Pons (tissue), 1 donor: ENCODE measurements around the gene CAPZB.
A peak's percentile ranks its signal among the peaks of the same experiment; 100 is the strongest.
"Not testable (repeated sequence)": the region's sequence is repeated elsewhere in the genome, so short reads cannot be mapped to it uniquely, and the experiment has no call there.

Experiments
- DNase-seq: peaks from one replicate; pipeline ENCODE4 v3.0.0-alpha.2; 2016; ENCODE audit warnings: low spot score

Gene CAPZB

DNA sequence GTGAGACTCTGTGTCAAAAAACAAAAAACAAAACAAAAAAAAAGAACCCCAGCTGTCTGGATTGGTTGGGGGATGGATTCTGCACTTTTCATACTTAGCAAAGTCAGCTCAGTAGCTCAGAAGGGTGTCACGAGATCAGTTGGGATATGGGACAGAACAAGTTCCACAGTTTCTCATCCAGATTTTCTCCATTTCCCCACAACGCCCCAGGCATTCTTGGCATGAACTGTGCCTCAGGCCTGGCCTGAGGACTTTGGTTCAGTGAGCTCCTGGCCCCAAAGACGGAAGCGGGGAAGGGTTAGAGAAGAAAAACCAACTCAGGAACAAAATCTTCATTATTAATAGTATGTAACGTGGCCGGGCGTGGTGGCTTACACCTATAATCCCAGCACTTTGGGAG is 175.3 kb downstream of the CAPZB start:
- peak; percentile 16 for DNase-seq

DNA sequence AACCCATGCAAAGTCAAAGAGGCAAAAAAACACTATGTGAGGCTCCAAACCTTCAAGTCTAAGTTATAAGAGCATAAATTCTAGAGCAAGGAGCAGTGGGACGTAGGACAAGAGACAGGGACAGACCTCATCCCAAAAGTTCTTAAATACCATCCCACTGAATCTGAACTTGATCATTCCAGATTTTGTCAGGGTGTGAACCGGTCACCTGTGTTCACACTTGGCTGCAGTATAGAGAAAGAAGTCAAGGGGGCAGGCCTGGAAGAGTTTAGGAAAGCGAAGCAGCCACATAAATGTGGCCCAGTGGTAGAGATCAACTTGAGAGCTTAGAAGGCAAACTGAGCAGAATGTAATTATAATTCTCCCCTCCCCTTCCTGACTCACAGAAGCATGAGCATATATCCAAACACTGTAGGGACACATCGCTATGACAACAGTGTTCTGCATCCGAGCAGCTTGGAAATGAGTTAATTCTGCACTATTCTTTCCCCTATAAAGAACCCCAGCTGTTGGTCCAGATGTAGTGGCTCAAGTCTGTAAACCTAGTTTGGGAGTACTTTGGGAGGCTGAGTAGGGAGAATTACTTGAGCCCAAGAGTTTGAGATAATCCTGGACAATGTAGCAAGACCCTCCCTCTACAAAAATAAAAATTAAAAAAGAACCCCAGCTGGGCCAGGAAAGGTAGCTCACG is 176.1 kb downstream of the CAPZB start:
- no peak for DNase-seq

DNA sequence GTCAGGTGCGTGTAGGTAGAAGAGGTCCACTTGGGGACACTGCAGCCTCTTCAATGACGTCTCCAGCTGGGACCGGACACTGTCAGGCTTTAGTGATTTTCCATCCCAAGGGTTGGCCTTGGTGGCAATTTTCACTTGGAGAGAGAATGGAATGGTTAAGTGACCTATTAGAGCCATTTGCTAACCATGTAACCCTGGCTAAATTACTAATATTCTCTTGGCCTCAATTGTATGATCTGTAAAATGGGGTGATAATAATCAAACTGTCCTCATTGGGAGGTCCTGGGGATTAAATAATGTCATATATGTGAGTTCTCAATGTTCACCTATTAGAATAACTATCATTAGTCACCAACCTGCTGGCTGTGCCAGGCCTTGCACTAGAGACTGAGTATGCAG is 176.8 kb downstream of the CAPZB start:
- DNase-seq: no peak

DNA sequence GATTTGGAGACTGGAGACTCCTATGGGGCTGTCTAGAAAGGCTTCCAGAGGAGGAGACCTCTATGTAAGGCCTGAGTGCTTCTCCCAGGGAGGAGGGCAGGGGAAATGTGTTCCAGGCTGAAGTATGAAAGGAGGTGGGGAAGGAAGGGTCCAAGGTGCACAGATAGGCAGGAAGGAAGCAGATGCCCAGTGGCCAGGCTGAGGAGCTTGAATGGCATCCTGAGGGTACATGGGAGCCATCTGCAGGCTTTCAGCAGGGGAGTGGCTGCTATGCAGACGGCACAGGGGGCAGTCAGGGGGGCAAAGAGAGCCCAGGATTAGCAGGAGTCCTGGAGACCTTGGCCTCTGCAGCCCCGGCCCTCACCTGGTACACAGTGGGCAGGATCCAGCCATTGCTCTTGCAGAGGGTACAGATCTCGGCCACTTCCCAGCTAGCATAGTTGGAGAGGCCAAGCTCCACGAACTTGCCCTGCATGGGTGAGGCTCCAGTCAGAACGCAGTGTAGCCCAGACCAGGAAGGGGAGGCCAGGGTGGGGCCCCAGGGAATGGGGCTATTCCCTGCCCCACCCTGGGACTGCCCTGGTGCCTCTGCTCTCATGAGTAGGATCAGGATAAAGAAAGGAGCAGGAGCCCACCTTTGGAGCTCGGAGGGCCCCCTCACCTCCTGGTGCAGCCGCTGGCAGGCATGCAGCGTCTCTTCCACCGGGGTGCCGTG is 177.4 kb downstream of the CAPZB start:
- DNase-seq: no peak

DNA sequence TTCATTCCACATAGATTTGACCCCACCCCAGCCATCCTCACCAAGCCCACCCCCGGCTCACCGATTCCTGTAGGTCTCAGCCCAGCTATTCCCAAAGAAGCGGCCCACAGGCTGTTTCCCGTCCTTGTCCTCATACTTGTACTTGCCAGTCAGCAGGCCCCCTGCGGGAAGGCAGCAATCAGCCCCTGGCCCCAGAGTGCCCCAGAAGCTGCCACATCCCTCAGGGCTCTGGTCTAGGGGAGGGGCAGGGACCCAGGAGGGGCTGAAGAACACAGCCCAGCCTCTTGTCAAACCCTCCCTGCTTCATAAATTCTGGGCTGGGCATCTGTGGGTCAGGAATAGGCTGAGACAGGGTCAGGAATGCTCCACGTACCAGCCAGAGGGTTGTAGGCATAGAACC is 178.4 kb downstream of the CAPZB start:
- DNase-seq: no peak

DNA sequence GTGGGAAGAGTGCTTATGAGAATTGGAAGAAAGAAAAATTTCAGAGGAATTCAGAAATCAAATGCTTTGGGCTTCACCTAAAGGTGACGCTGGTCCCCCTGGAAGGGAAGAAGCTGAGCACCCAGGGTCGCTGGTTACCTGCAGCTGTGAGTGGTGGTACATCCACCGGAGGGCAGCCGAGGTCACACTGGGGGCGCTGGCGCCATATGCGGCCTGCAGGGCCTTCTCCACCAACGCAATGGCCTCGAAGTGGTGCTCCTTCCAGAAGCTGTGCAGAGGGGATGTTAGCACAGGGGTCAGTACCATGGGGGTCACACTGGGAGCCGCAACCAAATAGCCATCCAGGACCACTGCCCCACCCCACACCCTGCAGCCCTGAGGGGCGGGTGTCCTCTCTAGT is 179.5 kb downstream of the CAPZB start:
- no peak for DNase-seq

DNA sequence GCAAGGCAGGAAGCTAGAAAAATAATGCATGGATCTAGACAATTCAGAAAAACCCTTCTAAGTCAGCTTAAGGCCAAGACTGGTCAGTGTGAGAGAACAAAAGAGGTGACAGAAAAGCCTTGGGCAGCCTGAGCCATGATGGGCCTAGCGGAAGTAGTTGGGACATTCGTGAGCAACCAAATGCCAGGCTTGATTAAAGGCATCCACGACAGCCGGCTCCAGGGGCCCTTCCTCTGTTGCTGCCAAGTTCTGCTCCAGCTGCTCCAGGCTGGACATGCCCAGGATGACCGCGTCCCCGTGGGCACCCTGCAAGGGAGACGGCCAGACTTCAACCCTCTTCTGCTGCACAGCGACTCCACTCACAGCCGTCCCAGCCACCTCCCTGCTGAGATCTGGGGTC is 181.3 kb downstream of the CAPZB start:
- not testable (repeated sequence) for DNase-seq

DNA sequence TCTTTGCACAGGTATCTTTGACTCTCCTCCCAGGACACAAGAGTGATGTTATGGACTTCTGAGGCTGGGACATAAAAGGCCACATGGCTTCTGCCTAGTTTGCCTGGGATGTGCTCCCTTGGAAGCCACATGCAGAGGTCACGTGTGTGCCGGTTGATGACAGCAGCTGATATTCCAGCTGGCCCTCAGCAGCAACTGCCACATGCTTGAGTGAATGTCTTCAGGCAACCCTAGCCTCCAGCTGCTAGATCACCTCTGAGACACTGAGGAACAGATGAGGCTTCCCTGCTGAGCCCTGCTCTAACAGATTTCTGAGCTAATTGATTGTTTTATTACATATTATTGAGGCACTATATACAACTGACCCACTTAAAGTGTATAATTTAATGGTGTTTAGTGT is 185.1 kb downstream of the CAPZB start:
- no peak for DNase-seq

DNA sequence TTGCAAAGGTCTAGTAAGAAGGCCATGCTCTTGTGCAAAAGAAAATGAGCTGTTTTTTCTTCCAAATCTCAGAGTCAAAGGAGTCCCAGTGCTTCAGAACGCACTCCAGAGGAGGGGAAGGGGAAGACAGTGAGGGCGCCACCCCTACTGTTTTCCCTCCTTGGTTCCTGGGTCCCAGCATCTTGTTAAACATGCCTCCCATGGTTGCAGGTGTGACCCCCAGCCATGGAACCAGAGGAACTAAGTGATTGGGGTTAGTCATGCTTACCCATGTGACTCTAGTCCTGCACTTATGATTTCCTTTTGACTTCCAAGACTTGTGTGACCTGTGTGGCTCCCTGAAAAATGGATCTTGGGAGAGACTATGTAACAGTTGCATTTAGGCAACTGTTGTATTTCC is 190.7 kb downstream of the CAPZB start:
- no peak for DNase-seq

DNA sequence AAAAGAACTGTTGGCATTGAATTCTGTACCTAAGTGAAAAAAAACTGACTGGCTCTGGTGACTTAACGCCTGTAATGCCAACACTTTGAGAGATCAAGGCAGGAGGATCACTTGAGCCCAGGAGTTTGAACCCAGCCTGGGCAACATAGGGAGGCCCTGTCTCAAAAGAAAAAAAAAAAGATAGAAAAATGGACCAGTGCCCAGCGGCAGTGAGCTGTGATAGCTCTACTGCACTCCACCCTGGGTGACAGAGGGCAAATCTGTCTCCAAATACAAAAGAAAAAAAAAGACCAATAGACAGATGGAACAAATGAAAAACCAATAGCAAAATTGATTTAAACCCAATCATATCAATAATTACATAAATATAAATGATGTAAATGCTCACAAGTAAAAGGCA is 196.1 kb downstream of the CAPZB start:
- DNase-seq: no peak
